Loucy (cell line): Measurements from ENCODE around the gene IL13RA1.

Experiments
- H2AFZ ChIP-seq: fragments of 200-600 bp; sonication (generic); 2 replicates; pipeline ENCODE4 v1.6.0; 2016; ENCODE audit warnings: antibody characterized with exemption, mild to moderate bottlenecking, low read length, moderate library complexity
- H3F3A ChIP-seq: fragments of 200-600 bp; 2 replicates; pipeline ENCODE4 v1.6.0; 2016; ENCODE audit warnings: antibody characterized with exemption, low read depth, mild to moderate bottlenecking
- H3K27me3 ChIP-seq: fragments of 200-600 bp; sonication (generic); 2 replicates; pipeline ENCODE4 v1.6.1; 2014; ENCODE audit warnings: low read length, mild to moderate bottlenecking; ENCODE audit not compliant: insufficient read depth, poor library complexity, severe bottlenecking
- H3K36me3 ChIP-seq: fragments of 200-600 bp; sonication (generic); 2 replicates; pipeline ENCODE4 v1.6.1; 2016; ENCODE audit warnings: low read length; ENCODE audit not compliant: insufficient read depth
- H3K4me1 ChIP-seq: fragments of 200-600 bp; sonication (generic); 2 replicates; pipeline ENCODE4 v1.5.1; 2014; ENCODE audit warnings: low read length, mild to moderate bottlenecking; ENCODE audit not compliant: insufficient read depth, poor library complexity, severe bottlenecking
- H3K4me2 ChIP-seq: fragments of 200-600 bp; sonication (generic); 2 replicates; pipeline ENCODE4 v1.6.0; 2014; ENCODE audit warnings: antibody characterized with exemption, low read length, low read depth, mild to moderate bottlenecking; ENCODE audit not compliant: poor library complexity, severe bottlenecking
- H3K4me3 ChIP-seq: fragments of 200-600 bp; sonication (generic); 2 replicates; pipeline ENCODE4 v1.5.1; 2014; ENCODE audit warnings: low read length, mild to moderate bottlenecking, mixed read lengths; ENCODE audit not compliant: poor library complexity, severe bottlenecking
- H3K79me2 ChIP-seq: fragments of 200-600 bp; sonication (generic); 2 replicates; pipeline ENCODE4 v1.6.1; 2014; ENCODE audit warnings: low read length; ENCODE audit not compliant: insufficient read depth
- H3K9ac ChIP-seq: fragments of 200-600 bp; sonication (generic); 2 replicates; pipeline ENCODE4 v1.6.0; 2014; ENCODE audit warnings: mild to moderate bottlenecking, low read depth, low read length, moderate library complexity; ENCODE audit not compliant: poor library complexity, severe bottlenecking
- H3K9me2 ChIP-seq: fragments of 200-600 bp; sonication (generic); replicated peaks from 2 replicates; pipeline ENCODE4 v1.6.1; 2016; ENCODE audit warnings: low read depth, low read length, mixed read lengths
- H3K9me3 ChIP-seq: fragments of 200-600 bp; sonication (generic); 2 replicates; pipeline ENCODE4 v1.6.1; 2014; ENCODE audit warnings: mild to moderate bottlenecking, antibody characterized with exemption, low read length, low read depth; ENCODE audit not compliant: insufficient read depth
- H4K20me1 ChIP-seq: fragments of 200-600 bp; sonication (generic); 2 replicates; pipeline ENCODE4 v1.6.0; 2014; ENCODE audit warnings: antibody characterized with exemption, low read length, mild to moderate bottlenecking; ENCODE audit not compliant: insufficient read depth, poor library complexity, severe bottlenecking
- EZH2phosphoT487 ChIP-seq: fragments of 200-600 bp; IDR thresholded peaks from 2 replicates; pipeline ENCODE4 v1.6.1; 2018; ENCODE audit warnings: antibody characterized with exemption, mild to moderate bottlenecking, moderate library complexity, borderline replicate concordance
- TF ChIP-seq, protein P1 (sequence below): fragments of 200-600 bp; sonication (generic); conservative IDR thresholded peaks from 2 replicates; pipeline ENCODE4 v1.5.1; 2014; ENCODE audit warnings: mild to moderate bottlenecking, antibody characterized with exemption, low read length

Gene IL13RA1

GRCh38 chrX:118685393-118685792 lies 42.0 kb upstream of the IL13RA1 start:
- H3K9me3 ChIP-seq = no peaks in the 10 kb centered on the region
- H3K4me2 ChIP-seq = no peak overlapping the region
- no peaks in the 10 kb centered on the region for H3F3A ChIP-seq

GRCh38 chrX:118688935-118689334 lies 38.5 kb upstream of the IL13RA1 start:
- no peak overlapping the region for H3K4me2 ChIP-seq
- no peak overlapping the region for H3K4me3 ChIP-seq
- no peaks in the 10 kb centered on the region for H3K27me3 ChIP-seq
- no peaks in the 10 kb centered on the region for H4K20me1 ChIP-seq
- no peaks in the 10 kb centered on the region for H3K9me2 ChIP-seq
- H3K79me2 ChIP-seq = no peaks in the 10 kb centered on the region
- no peaks in the 10 kb centered on the region for H3K9me3 ChIP-seq
- no peak overlapping the region for H2AFZ ChIP-seq
- H3K9ac ChIP-seq = no peak overlapping the region
- H3F3A ChIP-seq = no peaks in the 10 kb centered on the region
- no peak for TF ChIP-seq EZH2phosphoT487
- TF ChIP-seq, protein P1, sequence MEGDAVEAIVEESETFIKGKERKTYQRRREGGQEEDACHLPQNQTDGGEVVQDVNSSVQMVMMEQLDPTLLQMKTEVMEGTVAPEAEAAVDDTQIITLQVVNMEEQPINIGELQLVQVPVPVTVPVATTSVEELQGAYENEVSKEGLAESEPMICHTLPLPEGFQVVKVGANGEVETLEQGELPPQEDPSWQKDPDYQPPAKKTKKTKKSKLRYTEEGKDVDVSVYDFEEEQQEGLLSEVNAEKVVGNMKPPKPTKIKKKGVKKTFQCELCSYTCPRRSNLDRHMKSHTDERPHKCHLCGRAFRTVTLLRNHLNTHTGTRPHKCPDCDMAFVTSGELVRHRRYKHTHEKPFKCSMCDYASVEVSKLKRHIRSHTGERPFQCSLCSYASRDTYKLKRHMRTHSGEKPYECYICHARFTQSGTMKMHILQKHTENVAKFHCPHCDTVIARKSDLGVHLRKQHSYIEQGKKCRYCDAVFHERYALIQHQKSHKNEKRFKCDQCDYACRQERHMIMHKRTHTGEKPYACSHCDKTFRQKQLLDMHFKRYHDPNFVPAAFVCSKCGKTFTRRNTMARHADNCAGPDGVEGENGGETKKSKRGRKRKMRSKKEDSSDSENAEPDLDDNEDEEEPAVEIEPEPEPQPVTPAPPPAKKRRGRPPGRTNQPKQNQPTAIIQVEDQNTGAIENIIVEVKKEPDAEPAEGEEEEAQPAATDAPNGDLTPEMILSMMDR = no peak
- no peaks in the 10 kb centered on the region for H3K4me1 ChIP-seq
- no peaks in the 10 kb centered on the region for H3K36me3 ChIP-seq

More at GRCh38 chrX:118685393-118685792, 42.0 kb upstream of the IL13RA1 start:
- H4K20me1 ChIP-seq = no peaks in the 10 kb centered on the region
- no peaks in the 10 kb centered on the region for H3K9me2 ChIP-seq
- no peaks in the 10 kb centered on the region for H3K79me2 ChIP-seq
- TF ChIP-seq EZH2phosphoT487 = no peak
- TF ChIP-seq, protein P1 = no peak
- no peak overlapping the region for H3K9ac ChIP-seq
- no peaks in the 10 kb centered on the region for H3K27me3 ChIP-seq
- H3K4me1 ChIP-seq = no peaks in the 10 kb centered on the region
- no peak overlapping the region for H2AFZ ChIP-seq
- peaks cover 5% of the 10 kb centered on the region; the same call in 1 of the 2 replicates for H3K36me3 ChIP-seq
- no peak overlapping the region for H3K4me3 ChIP-seq

- no peaks in the 10 kb centered on the region for H3K36me3 ChIP-seq
- no peaks in the 10 kb centered on the region for H3K27me3 ChIP-seq
- no peak overlapping the region for H3K4me2 ChIP-seq
- H2AFZ ChIP-seq = no peak overlapping the region
- no peaks in the 10 kb centered on the region for H3F3A ChIP-seq
- no peak overlapping the region for H3K9ac ChIP-seq
- no peaks in the 10 kb centered on the region for H3K4me1 ChIP-seq
- no peak overlapping the region for H3K4me3 ChIP-seq
- H3K79me2 ChIP-seq = no peaks in the 10 kb centered on the region
- no peak for TF ChIP-seq EZH2phosphoT487
- TF ChIP-seq, protein P1 = no peak
- H4K20me1 ChIP-seq = no peaks in the 10 kb centered on the region
- no peaks in the 10 kb centered on the region for H3K9me2 ChIP-seq
- H3K9me3 ChIP-seq = no peaks in the 10 kb centered on the region
Measured at GRCh38 chrX:118693843-118694242, 33.6 kb upstream of the IL13RA1 start.
